Measurements from ENCODE around the gene ARHGEF35. TPM values are rescaled to one million over a fixed set of nuclear protein-coding genes. Genes with fewer than 3 reads are reported as not detected.
"Not testable (repeated sequence)": the region's sequence is repeated elsewhere in the genome, so short reads cannot be mapped to it uniquely, and the experiment has no call there.

Gene ARHGEF35
- total RNA-seq (2014; rRNA removed; shearing (Covaris generic)) = 0.53 TPM in 1 of 2 replicates, not detected in the other

GRCh38 chr7:144195212-144195872, at the start of gene ARHGEF35:
ARHGEF35 (minus strand) TSS chr7:144195833; CDS start chr7:144188383, 7,450 bp downstream.
- DNase-seq (ENCODE audit: low read depth in 1 of 2, low spot score in 2 of 2); H3K27ac ChIP-seq; H3K4me3 ChIP-seq; H3K4me1 ChIP-seq (replicated peaks); H3K36me3 ChIP-seq; H3K9me3 ChIP-seq (replicated peaks); H3K27me3 ChIP-seq (replicated peaks): not testable (repeated sequence)

- H3K4me1 ChIP-seq (replicated peaks); H3K4me3 ChIP-seq; H3K27ac ChIP-seq; H3K27me3 ChIP-seq (replicated peaks); DNase-seq (ENCODE audit: low read depth in 1 of 2, low spot score in 2 of 2); H3K9me3 ChIP-seq (replicated peaks); H3K36me3 ChIP-seq: not testable (repeated sequence)
Measured at GRCh38 chr7:144245372-144245771, 49.7 kb upstream of the ARHGEF35 start.

GRCh38 chr7:144239365-144239764, 43.7 kb upstream of the ARHGEF35 start, which contains the start of gene OR2A42:
OR2A42 (minus strand) TSS chr7:144239605; CDS start chr7:144232843, 6,762 bp downstream.
- not testable (repeated sequence) for H3K27ac ChIP-seq; H3K4me3 ChIP-seq; DNase-seq (ENCODE audit: low read depth in 1 of 2, low spot score in 2 of 2); H3K4me1 ChIP-seq (replicated peaks); H3K27me3 ChIP-seq (replicated peaks); H3K36me3 ChIP-seq; H3K9me3 ChIP-seq (replicated peaks)

- not testable (repeated sequence) for H3K4me1 ChIP-seq (replicated peaks); H3K27ac ChIP-seq; H3K27me3 ChIP-seq (replicated peaks); H3K9me3 ChIP-seq (replicated peaks); H3K4me3 ChIP-seq; DNase-seq (ENCODE audit: low read depth in 1 of 2, low spot score in 2 of 2); H3K36me3 ChIP-seq
Measured at GRCh38 chr7:144238530-144239082, 43.0 kb upstream of the ARHGEF35 start.

- not testable (repeated sequence) for DNase-seq (ENCODE audit: low read depth in 1 of 2, low spot score in 2 of 2); H3K36me3 ChIP-seq; H3K27me3 ChIP-seq (replicated peaks); H3K4me1 ChIP-seq (replicated peaks); H3K27ac ChIP-seq; H3K4me3 ChIP-seq; H3K9me3 ChIP-seq (replicated peaks)
Measured at GRCh38 chr7:144233039-144233438, 37.4 kb upstream of the ARHGEF35 start.

- H3K9me3 ChIP-seq (replicated peaks); H3K27me3 ChIP-seq (replicated peaks); H3K4me3 ChIP-seq; H3K36me3 ChIP-seq; DNase-seq (ENCODE audit: low read depth in 1 of 2, low spot score in 2 of 2); H3K4me1 ChIP-seq (replicated peaks); H3K27ac ChIP-seq: not testable (repeated sequence)
Measured at GRCh38 chr7:144231027-144231426, 35.4 kb upstream of the ARHGEF35 start.

GRCh38 chr7:144228810-144229209, 33.2 kb upstream of the ARHGEF35 start:
- not testable (repeated sequence) for H3K27ac ChIP-seq; H3K27me3 ChIP-seq (replicated peaks); H3K36me3 ChIP-seq; DNase-seq (ENCODE audit: low read depth in 1 of 2, low spot score in 2 of 2); H3K9me3 ChIP-seq (replicated peaks); H3K4me3 ChIP-seq; H3K4me1 ChIP-seq (replicated peaks)

GRCh38 chr7:144226866-144227265, 31.2 kb upstream of the ARHGEF35 start:
- DNase-seq (ENCODE audit: low read depth in 1 of 2, low spot score in 2 of 2); H3K9me3 ChIP-seq (replicated peaks): not testable (repeated sequence)

GRCh38 chr7:144223675-144224074, 28.0 kb upstream of the ARHGEF35 start:
- not testable (repeated sequence) for H3K4me1 ChIP-seq (replicated peaks); H3K36me3 ChIP-seq; H3K27ac ChIP-seq; H3K27me3 ChIP-seq (replicated peaks); DNase-seq (ENCODE audit: low read depth in 1 of 2, low spot score in 2 of 2); H3K4me3 ChIP-seq; H3K9me3 ChIP-seq (replicated peaks)

More at GRCh38 chr7:144226866-144227265, 31.2 kb upstream of the ARHGEF35 start:
- not testable (repeated sequence) for H3K4me1 ChIP-seq (replicated peaks); H3K36me3 ChIP-seq; H3K27me3 ChIP-seq (replicated peaks); H3K4me3 ChIP-seq; H3K27ac ChIP-seq

- H3K4me3 ChIP-seq; DNase-seq (ENCODE audit: low read depth in 1 of 2, low spot score in 2 of 2); H3K27ac ChIP-seq; H3K4me1 ChIP-seq (replicated peaks); H3K27me3 ChIP-seq (replicated peaks); H3K36me3 ChIP-seq; H3K9me3 ChIP-seq (replicated peaks): not testable (repeated sequence)
Measured at GRCh38 chr7:144220531-144220930, 24.9 kb upstream of the ARHGEF35 start.

- H3K4me3 ChIP-seq; H3K9me3 ChIP-seq (replicated peaks); H3K36me3 ChIP-seq; H3K4me1 ChIP-seq (replicated peaks); DNase-seq (ENCODE audit: low read depth in 1 of 2, low spot score in 2 of 2); H3K27me3 ChIP-seq (replicated peaks); H3K27ac ChIP-seq: not testable (repeated sequence)
Measured at GRCh38 chr7:144219149-144219548, 23.5 kb upstream of the ARHGEF35 start.

GRCh38 chr7:144218581-144218980, 22.9 kb upstream of the ARHGEF35 start:
- H3K4me3 ChIP-seq; H3K9me3 ChIP-seq (replicated peaks); H3K36me3 ChIP-seq; H3K4me1 ChIP-seq (replicated peaks); H3K27me3 ChIP-seq (replicated peaks); H3K27ac ChIP-seq; DNase-seq (ENCODE audit: low read depth in 1 of 2, low spot score in 2 of 2): not testable (repeated sequence)

- DNase-seq (ENCODE audit: low read depth in 1 of 2, low spot score in 2 of 2); H3K36me3 ChIP-seq; H3K4me3 ChIP-seq; H3K9me3 ChIP-seq (replicated peaks); H3K4me1 ChIP-seq (replicated peaks); H3K27me3 ChIP-seq (replicated peaks); H3K27ac ChIP-seq: not testable (repeated sequence)
Measured at GRCh38 chr7:144217200-144217599, 21.6 kb upstream of the ARHGEF35 start.

- not testable (repeated sequence) for H3K9me3 ChIP-seq (replicated peaks); H3K4me3 ChIP-seq; H3K27ac ChIP-seq; DNase-seq (ENCODE audit: low read depth in 1 of 2, low spot score in 2 of 2); H3K36me3 ChIP-seq; H3K27me3 ChIP-seq (replicated peaks); H3K4me1 ChIP-seq (replicated peaks)
Measured at GRCh38 chr7:144205306-144205705, 9.7 kb upstream of the ARHGEF35 start.

- not testable (repeated sequence) for H3K27ac ChIP-seq; H3K36me3 ChIP-seq; H3K4me1 ChIP-seq (replicated peaks); H3K9me3 ChIP-seq (replicated peaks); DNase-seq (ENCODE audit: low read depth in 1 of 2, low spot score in 2 of 2); H3K27me3 ChIP-seq (replicated peaks); H3K4me3 ChIP-seq
Measured at GRCh38 chr7:144203086-144203485, 7.5 kb upstream of the ARHGEF35 start.

Data from SJSA1 (cell line).